ENCODE measurements around the gene ZHX3. TPM values are rescaled to one million over a fixed set of nuclear protein-coding genes. Genes with fewer than 3 reads are reported as not detected.

The ZHX3 gene
- total and polyA plus RNA-seq, 2 of the 13 experiments (the other 11 are each of a cell fraction or from before 2014, with no cell fraction given), result 8.4 to 11.7 TPM

DNA sequence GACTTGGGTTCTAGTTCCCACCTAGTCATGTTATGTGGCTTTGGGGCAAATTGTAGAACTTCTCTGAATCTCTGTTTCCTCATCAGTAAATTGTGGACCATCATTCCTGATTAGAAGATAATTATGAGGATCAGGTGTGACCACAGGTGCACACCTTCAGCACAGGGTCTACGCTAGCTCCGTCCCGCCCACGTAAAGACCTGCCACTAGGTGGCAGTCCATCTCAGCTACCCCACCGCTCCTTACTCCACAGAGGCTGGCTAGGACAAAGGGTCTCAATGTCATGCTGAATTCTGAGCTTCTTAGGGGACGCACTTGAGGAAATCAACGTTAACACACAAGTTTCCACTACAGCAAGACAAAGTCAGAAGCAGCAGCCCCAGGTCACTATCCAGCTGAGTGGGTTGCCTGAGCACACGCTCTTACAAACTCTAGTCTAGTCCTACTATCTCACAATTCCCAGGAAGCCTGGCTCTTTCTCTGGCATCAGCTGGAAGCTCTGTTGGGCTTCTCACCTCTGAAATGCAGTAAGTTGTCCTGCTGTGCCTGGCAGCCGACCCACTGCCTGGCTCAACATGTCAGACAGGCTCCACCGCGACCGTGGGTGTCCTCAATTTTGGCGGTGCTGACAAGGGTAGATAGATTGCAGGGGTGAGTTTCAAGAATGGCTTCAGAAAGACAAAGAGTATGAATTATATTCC is 182.2 kb downstream of the ZHX3 start (continued):
- TF ChIP-seq, protein P1, sequence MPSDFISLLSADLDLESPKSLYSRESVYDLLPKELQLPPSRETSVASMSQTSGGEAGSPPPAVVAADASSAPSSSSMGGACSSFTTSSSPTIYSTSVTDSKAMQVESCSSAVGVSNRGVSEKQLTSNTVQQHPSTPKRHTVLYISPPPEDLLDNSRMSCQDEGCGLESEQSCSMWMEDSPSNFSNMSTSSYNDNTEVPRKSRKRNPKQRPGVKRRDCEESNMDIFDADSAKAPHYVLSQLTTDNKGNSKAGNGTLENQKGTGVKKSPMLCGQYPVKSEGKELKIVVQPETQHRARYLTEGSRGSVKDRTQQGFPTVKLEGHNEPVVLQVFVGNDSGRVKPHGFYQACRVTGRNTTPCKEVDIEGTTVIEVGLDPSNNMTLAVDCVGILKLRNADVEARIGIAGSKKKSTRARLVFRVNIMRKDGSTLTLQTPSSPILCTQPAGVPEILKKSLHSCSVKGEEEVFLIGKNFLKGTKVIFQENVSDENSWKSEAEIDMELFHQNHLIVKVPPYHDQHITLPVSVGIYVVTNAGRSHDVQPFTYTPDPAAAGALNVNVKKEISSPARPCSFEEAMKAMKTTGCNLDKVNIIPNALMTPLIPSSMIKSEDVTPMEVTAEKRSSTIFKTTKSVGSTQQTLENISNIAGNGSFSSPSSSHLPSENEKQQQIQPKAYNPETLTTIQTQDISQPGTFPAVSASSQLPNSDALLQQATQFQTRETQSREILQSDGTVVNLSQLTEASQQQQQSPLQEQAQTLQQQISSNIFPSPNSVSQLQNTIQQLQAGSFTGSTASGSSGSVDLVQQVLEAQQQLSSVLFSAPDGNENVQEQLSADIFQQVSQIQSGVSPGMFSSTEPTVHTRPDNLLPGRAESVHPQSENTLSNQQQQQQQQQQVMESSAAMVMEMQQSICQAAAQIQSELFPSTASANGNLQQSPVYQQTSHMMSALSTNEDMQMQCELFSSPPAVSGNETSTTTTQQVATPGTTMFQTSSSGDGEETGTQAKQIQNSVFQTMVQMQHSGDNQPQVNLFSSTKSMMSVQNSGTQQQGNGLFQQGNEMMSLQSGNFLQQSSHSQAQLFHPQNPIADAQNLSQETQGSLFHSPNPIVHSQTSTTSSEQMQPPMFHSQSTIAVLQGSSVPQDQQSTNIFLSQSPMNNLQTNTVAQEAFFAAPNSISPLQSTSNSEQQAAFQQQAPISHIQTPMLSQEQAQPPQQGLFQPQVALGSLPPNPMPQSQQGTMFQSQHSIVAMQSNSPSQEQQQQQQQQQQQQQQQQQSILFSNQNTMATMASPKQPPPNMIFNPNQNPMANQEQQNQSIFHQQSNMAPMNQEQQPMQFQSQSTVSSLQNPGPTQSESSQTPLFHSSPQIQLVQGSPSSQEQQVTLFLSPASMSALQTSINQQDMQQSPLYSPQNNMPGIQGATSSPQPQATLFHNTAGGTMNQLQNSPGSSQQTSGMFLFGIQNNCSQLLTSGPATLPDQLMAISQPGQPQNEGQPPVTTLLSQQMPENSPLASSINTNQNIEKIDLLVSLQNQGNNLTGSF (CRISPR knock-in tag; IDR thresholded peaks at IDR 0.05), result no peak
- TF ChIP-seq FOXA1 (IDR thresholded peaks at IDR 0.05) (no peak), FOXA1 (CRISPR knock-in tag; IDR thresholded peaks at IDR 0.05) (no peak), ZNF292 (CRISPR knock-in tag; IDR thresholded peaks at IDR 0.05; ENCODE audit: borderline replicate concordance, low read depth) (0 out of 2 replicates have a peak, but pooled peaks have one; percentile 29), KLF13 (CRISPR knock-in tag; IDR thresholded peaks at IDR 0.05) (no peak), MTF1 (CRISPR knock-in tag; IDR thresholded peaks at IDR 0.05) (no peak), ELF1 (CRISPR knock-in tag; IDR thresholded peaks at IDR 0.05) (peak; percentile 32; the same call in 1 of the 2 replicates), ZNF569 (CRISPR knock-in tag; IDR thresholded peaks at IDR 0.05; ENCODE audit: borderline replicate concordance) (no peak), SAP130 (CRISPR knock-in tag; IDR thresholded peaks at IDR 0.05; ENCODE audit: low read depth) (peak; percentile 56), ZNF460 (CRISPR knock-in tag; IDR thresholded peaks at IDR 0.05; ENCODE audit: borderline replicate concordance) (no peak), PAX8 (CRISPR knock-in tag; IDR thresholded peaks at IDR 0.05; ENCODE audit: borderline replicate concordance) (peak; percentile 15; the same call in 1 of the 2 replicates), CBFB (CRISPR knock-in tag; IDR thresholded peaks at IDR 0.05) (no peak)
- TF ChIP-seq, protein P2, sequence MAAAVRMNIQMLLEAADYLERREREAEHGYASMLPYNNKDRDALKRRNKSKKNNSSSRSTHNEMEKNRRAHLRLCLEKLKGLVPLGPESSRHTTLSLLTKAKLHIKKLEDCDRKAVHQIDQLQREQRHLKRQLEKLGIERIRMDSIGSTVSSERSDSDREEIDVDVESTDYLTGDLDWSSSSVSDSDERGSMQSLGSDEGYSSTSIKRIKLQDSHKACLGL (CRISPR knock-in tag; IDR thresholded peaks at IDR 0.05), result no peak
- TF ChIP-seq, protein P3, sequence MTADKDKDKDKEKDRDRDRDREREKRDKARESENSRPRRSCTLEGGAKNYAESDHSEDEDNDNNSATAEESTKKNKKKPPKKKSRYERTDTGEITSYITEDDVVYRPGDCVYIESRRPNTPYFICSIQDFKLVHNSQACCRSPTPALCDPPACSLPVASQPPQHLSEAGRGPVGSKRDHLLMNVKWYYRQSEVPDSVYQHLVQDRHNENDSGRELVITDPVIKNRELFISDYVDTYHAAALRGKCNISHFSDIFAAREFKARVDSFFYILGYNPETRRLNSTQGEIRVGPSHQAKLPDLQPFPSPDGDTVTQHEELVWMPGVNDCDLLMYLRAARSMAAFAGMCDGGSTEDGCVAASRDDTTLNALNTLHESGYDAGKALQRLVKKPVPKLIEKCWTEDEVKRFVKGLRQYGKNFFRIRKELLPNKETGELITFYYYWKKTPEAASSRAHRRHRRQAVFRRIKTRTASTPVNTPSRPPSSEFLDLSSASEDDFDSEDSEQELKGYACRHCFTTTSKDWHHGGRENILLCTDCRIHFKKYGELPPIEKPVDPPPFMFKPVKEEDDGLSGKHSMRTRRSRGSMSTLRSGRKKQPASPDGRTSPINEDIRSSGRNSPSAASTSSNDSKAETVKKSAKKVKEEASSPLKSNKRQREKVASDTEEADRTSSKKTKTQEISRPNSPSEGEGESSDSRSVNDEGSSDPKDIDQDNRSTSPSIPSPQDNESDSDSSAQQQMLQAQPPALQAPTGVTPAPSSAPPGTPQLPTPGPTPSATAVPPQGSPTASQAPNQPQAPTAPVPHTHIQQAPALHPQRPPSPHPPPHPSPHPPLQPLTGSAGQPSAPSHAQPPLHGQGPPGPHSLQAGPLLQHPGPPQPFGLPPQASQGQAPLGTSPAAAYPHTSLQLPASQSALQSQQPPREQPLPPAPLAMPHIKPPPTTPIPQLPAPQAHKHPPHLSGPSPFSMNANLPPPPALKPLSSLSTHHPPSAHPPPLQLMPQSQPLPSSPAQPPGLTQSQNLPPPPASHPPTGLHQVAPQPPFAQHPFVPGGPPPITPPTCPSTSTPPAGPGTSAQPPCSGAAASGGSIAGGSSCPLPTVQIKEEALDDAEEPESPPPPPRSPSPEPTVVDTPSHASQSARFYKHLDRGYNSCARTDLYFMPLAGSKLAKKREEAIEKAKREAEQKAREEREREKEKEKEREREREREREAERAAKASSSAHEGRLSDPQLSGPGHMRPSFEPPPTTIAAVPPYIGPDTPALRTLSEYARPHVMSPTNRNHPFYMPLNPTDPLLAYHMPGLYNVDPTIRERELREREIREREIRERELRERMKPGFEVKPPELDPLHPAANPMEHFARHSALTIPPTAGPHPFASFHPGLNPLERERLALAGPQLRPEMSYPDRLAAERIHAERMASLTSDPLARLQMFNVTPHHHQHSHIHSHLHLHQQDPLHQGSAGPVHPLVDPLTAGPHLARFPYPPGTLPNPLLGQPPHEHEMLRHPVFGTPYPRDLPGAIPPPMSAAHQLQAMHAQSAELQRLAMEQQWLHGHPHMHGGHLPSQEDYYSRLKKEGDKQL (CRISPR knock-in tag; IDR thresholded peaks at IDR 0.05; ENCODE audit: low read depth), result no peak
- TF ChIP-seq, protein P4, sequence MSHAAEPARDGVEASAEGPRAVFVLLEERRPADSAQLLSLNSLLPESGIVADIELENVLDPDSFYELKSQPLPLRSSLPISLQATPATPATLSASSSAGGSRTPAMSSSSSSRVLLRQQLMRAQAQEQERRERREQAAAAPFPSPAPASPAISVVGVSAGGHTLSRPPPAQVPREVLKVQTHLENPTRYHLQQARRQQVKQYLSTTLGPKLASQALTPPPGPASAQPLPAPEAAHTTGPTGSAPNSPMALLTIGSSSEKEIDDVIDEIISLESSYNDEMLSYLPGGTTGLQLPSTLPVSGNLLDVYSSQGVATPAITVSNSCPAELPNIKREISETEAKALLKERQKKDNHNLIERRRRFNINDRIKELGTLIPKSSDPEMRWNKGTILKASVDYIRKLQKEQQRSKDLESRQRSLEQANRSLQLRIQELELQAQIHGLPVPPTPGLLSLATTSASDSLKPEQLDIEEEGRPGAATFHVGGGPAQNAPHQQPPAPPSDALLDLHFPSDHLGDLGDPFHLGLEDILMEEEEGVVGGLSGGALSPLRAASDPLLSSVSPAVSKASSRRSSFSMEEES (CRISPR knock-in tag; IDR thresholded peaks at IDR 0.05), result peak; percentile 41; the same call in 1 of the 2 replicates
